NCI-H2107 (cell line): ENCODE measurements around the gene PRKACA.

Source experiments
- DNase-seq: peaks from one replicate; lab custom pipeline; 2025; lab: John Stamatoyannopoulos, UW

PRKACA gene

GRCh38 chr19:14091813-14092462 lies 25.6 kb downstream of the PRKACA start:
- DNase-seq, result no peak

DNA sequence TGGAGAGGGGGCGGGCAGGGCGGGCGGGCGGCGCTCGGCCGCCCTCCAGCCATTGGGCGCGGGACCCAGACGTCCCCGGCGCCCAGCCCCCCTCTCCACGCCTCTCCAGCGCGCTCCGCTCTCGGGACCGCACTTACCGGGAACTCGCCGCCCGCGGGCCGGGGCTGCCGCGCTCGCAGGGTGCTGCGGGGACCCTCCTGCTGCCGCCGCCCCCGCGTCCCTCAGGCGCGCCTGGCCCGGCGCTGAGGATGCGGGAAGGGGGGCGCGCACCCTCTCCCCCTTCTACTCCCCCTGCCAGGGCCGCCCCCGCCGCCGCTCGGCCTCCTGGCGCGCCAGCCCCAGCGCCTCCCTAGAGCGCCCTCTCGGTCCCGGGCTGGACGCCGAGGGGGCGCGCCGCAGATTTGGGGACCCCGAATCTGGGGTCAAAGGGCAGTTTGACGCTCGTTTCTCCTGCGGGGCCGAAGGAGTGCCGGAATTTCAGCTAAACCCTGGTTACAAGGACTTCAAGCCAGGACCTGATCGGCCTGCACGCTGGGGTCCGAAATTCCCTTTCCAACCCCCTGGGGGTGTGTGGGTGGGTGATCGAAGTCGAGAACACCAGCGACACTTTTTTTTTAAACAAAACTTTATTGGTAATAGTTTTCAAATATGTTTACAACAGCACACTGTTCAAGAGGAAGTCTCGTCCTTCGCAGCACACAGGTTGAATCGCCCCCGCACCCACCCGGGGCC lies 26.3 kb downstream of the PRKACA start:
- no peak for DNase-seq

GRCh38 chr19:14090509-14091080 lies 27.0 kb downstream of the PRKACA start, which contains the start of gene SAMD1:
Gene SAMD1, minus strand, starts transcription at chr19:14090751.
- DNase-seq, result peak; percentile 60

DNA sequence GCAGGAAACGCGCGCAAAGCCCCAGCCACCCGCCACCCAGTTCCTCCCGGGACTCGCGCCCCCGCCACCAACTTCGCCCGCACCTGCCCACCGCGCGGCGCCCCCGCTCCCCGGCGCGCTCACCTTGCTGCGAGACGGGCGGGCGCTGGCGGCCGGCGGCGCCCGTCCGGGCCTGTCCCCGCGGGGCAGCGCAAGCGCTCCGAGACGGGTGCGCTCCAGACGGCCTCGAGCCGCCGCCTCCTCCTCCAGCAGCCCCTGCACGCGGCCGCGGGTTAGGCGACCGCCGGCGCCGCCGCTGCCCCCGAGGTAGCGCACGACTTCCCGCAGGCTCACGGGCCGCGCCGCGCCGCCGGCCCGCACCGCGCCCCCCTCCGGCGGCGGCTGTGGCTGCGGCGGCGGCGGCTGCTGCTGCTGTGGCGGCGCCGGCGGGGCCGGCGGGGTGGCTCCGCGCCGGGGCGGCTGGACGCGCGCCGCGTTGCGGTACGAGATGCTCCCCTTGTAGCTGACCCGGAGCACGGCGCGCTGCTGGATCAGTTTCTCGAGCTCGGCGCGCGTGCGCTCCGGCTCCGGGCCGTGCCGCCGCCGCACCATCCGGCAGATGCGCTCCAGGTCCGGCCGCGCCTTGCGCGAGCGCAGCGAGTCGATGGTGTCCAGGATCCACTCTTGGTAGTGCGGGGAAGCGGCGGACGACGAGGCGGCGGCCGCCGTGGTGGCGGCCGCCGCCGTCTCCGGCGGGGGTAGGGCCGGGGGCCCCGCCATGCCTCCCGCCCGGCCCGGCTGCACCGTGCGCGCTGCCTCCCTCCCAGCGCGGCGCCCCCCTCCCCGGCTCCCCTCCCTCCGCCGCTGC lies 27.7 kb downstream of the PRKACA start:
- no peak for DNase-seq

- DNase-seq, result no peak
Observed at GRCh38 chr19:14089412-14089661, 28.2 kb downstream of the PRKACA start.

DNA sequence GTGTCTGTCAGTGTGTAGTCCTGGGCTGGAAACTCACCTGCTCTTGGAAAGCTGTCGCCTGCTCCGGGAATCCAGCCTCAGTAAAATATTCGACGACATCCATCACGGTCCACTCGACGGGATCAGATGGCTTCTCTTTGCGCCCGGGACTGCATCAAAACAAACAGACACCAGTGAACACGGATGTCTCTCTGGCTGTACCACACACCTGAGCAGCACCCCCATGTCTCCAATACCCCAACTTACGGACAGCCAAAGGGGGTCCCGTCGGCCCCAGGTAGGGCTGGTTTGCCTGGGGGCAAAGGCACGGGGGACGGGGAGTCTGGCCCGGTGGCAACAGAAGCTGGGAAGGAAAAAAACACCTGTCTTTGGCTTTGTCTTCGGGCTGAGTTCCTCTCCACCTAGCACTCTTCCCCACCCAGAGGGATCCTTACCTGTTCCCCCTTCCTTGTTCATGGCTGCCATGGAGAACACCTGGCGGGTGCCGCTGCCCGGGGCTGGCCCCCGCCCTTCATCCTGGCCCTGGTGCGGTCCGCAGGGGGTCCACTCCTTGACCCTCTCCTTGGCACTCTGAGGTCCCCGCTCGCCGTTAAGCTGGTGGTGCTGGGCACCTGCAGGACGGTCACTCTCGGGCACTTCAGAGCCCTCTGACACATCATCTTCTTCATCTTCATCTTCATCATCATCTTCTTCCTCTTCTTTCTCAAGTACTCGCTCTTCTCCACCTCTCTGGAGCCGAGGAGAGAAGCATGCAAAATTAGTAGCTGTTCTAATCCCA lies 28.7 kb downstream of the PRKACA start:
- DNase-seq, result no peak

GRCh38 chr19:14086098-14086497 lies 31.5 kb downstream of the PRKACA start:
- DNase-seq, result no peak

GRCh38 chr19:14085309-14085995 lies 32.1 kb downstream of the PRKACA start, which contains the start of gene C19orf67:
Gene C19orf67, minus strand, starts transcription at chr19:14085783. Its CDS starts 156 bp downstream, at chr19:14085627.
- DNase-seq, result no peak

DNA sequence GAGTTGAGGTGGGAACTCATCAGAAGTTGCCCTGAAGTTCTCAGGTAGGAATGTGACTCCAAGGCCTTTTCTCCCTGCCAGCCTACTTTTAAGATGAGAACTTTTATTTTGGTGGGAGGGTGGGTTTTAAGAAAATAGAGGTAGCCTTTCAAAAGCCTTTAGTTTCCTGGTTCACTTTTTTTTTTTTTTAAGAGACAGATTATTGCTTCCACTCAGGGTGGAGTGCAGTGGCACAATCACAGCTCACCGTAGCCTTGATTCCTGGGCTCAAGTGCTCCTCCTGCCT lies 34.9 kb downstream of the PRKACA start:
- DNase-seq, result no peak

- no peak for DNase-seq
Observed at GRCh38 chr19:14081797-14082674, 35.5 kb downstream of the PRKACA start.

DNA sequence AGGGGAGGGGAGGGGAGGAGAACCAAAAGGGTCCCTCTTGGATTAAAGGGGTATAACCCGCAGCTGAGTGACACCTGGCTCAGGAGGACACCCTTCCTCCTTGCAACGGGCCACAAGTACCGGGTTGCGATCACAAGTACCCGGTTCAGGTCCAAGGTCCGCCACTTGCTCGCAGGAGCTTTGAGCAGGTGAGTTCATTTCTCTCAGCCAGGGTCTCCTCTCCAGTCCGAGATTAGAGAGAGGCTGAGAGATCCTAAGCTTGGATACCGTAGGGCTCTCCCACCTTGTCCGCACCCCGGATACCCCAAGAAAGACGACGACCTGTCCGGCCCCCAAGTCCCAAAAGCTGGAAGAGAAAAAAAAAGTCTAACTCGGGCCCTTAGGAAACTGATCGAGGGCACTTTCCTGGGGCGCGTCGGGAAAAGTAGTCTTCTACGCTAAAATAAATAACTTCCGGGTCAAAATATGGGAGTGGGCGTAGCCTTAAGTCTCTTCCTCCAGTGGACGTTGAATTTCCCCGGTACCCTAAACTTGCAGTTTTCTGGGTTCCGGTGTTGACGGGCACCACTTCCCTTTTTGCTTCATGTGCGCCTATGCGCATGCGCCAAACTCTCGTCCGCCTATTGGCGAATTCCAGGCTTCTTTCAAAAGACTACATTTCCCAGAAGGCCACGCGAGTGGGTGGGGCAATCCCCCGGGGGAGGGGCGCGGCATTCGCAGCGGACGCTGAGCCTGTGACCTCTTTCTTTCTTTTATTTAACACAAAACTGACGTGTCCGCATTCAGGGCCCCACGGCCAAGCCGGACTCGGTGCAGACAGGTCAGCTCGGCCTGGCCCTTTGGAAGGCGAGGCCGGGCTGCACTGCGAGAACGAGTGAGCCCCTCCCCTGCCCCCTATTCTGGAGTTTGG lies 36.4 kb downstream of the PRKACA start:
- DNase-seq, result peak; percentile 98

- DNase-seq, result no peak
Observed at GRCh38 chr19:14078411-14078810, 39.2 kb downstream of the PRKACA start.

GRCh38 chr19:14073925-14074838 lies 43.4 kb downstream of the PRKACA start:
- DNase-seq, result no peak

DNA sequence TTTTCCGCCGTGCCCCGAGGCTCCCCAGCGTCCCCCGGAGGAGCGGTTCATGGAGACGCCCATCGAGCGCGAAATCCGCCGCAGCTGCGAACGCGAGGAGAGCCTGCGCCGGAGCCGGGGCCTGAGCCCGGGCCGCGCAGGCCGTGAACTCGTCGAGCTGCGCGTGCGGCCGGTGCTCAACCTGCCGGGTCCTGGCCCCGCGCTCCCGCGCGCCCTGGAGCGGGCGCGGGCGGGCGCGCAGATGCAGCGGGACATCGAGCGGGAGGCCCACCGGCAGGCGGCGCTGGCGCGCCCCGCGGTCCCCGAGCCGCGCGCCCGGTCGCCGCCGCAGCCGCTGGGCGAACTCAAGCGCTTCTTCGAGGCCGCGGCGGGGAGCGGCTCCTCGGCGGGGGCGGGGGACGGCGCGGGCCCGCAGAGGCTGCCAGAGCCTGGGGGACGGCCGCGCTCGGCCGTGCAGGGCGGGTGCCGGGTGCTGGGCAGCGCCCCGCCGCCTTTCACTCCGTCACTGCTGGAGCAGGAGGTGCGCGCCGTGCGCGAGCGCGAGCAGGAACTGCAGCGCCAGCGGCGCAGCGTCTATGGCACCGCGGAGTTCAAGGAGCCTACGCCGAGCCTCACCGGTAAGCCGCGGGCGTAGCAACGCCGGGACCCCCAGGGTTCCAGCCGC lies 44.2 kb downstream of the PRKACA start:
- DNase-seq, result no peak

- DNase-seq, result no peak
Observed at GRCh38 chr19:14072535-14073260, 44.9 kb downstream of the PRKACA start, which contains the start of gene MISP3. Gene MISP3, plus strand, starts transcription at chr19:14072786. Its CDS starts 524 bp downstream, at chr19:14073310.

DNA sequence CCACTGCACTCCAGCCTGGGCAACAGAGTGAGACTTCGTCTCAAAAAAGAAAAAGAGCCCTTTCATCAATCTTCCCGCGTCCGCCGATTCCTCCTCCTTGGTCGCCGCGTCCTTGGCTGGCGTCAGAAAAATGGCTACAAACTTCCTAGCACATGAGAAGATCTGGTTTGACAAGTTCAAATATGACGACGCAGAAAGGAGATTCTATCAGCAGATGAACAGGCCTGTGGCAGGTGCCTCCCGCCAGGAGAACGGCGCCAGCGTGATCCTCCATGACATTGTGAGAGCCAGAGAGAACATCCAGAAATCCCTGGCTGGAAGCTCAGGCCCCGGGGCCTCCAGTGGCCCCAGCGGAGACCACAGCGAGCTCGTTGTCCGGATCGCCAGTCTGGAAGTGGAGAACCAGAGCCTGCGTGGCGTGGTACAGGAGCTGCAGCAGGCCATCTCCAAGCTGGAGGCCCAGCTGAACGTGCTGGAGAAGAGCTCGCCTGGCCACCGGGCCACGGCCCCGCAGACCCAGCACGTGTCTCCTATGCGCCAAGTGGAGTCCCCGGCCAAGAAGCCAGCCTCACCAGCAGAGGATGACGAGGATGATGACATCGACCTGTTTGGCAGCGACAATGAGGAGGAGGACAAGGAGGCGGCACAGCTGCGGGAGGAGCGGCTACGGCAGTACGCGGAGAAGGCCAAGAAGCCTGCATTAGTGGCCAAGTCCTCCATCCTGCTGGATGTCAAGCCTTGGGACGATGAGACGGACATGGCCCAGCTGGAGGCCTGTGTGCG lies 47.1 kb downstream of the PRKACA start:
- no peak for DNase-seq
